CD4-positive, CD25-positive, alpha-beta regulatory T cell (primary cell): ENCODE results near the gene FSHR. TPM values are rescaled to one million over a fixed set of nuclear protein-coding genes. Genes with fewer than 3 reads are reported as not detected.

ENCODE experiments used
- ATAC-seq, 2 donors: fragments of 150-1000 bp; cut with Tn5 transposase; one replicate each; pipeline ENCODE4 v1.10.0; 2021; ENCODE audit warnings: low read depth in 2 of 2, moderate number of reproducible peaks in 2 of 2, moderate library complexity in 1 of 2
- DNase-seq, 3 donors: peaks; one replicate each; pipeline versions ENCODE4 v3.0.0 to v3.0.0-alpha.2; 2012 to 2022; ENCODE audit warnings: mixed read lengths in 1 of 3
- H3K27ac ChIP-seq: one replicate; pipeline ENCODE4 v1.7.0; 2013; ENCODE audit warnings: mild to moderate bottlenecking, low read length; ENCODE audit not compliant: insufficient read depth, poor library complexity, severe bottlenecking
- H3K27me3 ChIP-seq: one replicate; pipeline ENCODE4 v1.7.0; 2013; ENCODE audit warnings: low read length; ENCODE audit not compliant: control insufficient read depth, insufficient read depth
- H3K36me3 ChIP-seq: one replicate; pipeline ENCODE4 v1.7.0; 2013; ENCODE audit warnings: mild to moderate bottlenecking, low read length, moderate library complexity; ENCODE audit not compliant: control insufficient read depth, insufficient read depth
- H3K4me1 ChIP-seq: 2 replicates; pipeline ENCODE4 v1.7.0; 2013; ENCODE audit warnings: mild to moderate bottlenecking, low read length; ENCODE audit not compliant: insufficient read depth, control insufficient read depth, poor library complexity, severe bottlenecking
- H3K4me3 ChIP-seq: one replicate; pipeline ENCODE4 v1.7.0; 2013; ENCODE audit warnings: low read depth, mild to moderate bottlenecking, low read length, moderate library complexity
- H3K9me3 ChIP-seq, 2 experiments: 1 replicate in 1 of 2; 2 replicates in 1 of 2; pipeline ENCODE4 v1.7.0; 2013; ENCODE audit warnings: low read length in 2 of 2, mild to moderate bottlenecking in 1 of 2, moderate library complexity in 1 of 2; ENCODE audit not compliant: control insufficient read depth in 2 of 2
- H3K27ac Mint-ChIP-seq, 3 donors: one replicate each; pipeline ENCODE4 v1.8.0; 2020 to 2022; ENCODE audit warnings: mild to moderate bottlenecking in 3 of 3, mixed read lengths in 3 of 3, moderate library complexity in 2 of 3
- H3K27me3 Mint-ChIP-seq: one replicate; pipeline ENCODE4 v1.8.0; 2022; ENCODE audit warnings: mild to moderate bottlenecking, mixed read lengths
- H3K36me3 Mint-ChIP-seq: one replicate; pipeline ENCODE4 v1.8.0; 2020; ENCODE audit warnings: mixed read lengths
- H3K4me1 Mint-ChIP-seq, 4 donors: one replicate each; pipeline ENCODE4 v1.8.0; 2020 to 2022; ENCODE audit warnings: mixed read lengths in 4 of 4, mild to moderate bottlenecking in 1 of 4
- H3K4me3 Mint-ChIP-seq, 4 donors: one replicate each; pipeline ENCODE4 v1.8.0; 2020 to 2022; ENCODE audit warnings: mild to moderate bottlenecking in 4 of 4, mixed read lengths in 4 of 4, moderate library complexity in 3 of 4
- H3K9me3 Mint-ChIP-seq, 7 donors: one replicate each; pipeline ENCODE4 v1.8.0; 2020 to 2022; ENCODE audit warnings: mixed read lengths in 7 of 7, mild to moderate bottlenecking in 3 of 7, moderate library complexity in 2 of 7
- polyA plus RNA-seq, 4 donors: library from polyadenylated mRNA; unstranded; fragments of 300-500 nt; fragmentation: Illumina TruSeq; gene quantifications; one replicate each; pipeline ENCODE4 v1.2.3, GENCODE V29; 2021
- total RNA-seq: library from RNA; stranded (reverse); gene quantifications from one replicate; pipeline ENCODE4 v1.2.3, GENCODE V29; 2022

Gene FSHR
- total and polyA plus RNA-seq, 5 donors from 2014 or later: not detected

DNA sequence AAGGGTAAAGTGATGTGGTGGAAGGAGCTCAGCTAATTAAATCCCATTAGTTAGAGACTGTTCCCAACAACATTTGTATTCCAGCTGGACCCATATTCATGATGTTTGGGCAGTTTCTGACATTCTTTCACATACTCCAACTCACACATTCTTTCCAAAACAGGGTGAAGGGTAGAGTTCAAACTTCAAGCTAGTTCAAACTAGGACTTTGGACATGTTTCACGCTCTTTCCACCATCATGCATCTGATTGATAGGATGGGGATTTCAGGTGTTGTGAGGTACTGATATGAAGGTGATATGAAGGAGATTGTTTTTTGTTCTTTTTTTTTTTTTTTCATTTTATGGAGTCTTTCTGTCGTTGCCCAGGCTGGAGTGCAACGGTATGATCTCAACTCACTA is 201.7 kb downstream of the FSHR start:
- no peaks in the 10 kb centered on the region for H3K4me1 Mint-ChIP-seq
- no peaks in the 10 kb centered on the region for H3K4me1 ChIP-seq
- H3K36me3 Mint-ChIP-seq: no peaks in the 10 kb centered on the region
- H3K36me3 ChIP-seq: no peaks in the 10 kb centered on the region
- no peak overlapping the region for H3K27ac ChIP-seq
- ATAC-seq (no peak), DNase-seq (no peak)
- no peaks in the 10 kb centered on the region for H3K9me3 ChIP-seq
- H3K27me3 Mint-ChIP-seq: no peaks in the 10 kb centered on the region
- no peak overlapping the region for H3K27ac Mint-ChIP-seq
- no peaks in the 10 kb centered on the region for H3K9me3 Mint-ChIP-seq
- no peak overlapping the region for H3K4me3 Mint-ChIP-seq
- H3K4me3 ChIP-seq: no peak overlapping the region
- no peaks in the 10 kb centered on the region for H3K27me3 ChIP-seq

DNA sequence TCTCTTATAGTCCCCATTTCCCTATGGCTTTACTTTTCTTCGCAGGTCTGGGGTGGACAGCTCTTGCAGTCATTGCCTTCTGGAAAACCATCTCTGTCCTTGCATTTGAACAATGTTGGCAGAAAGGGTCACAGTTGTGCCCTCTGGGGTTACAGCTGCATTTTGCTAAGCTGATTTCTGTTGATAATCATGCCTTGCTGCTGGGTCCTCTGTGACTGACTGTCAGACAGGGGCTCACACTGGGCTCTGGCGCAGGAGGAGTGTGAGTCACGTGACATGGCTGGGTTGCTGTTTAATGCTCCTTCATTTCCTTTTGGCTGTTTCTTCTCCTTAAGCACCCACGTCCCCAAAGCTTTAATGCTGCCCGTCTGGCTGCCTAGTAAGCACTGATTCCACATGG is 202.2 kb downstream of the FSHR start:
- DNase-seq: no peak
- Mint-ChIP-seq H3K36me3 (no peaks in the 10 kb centered on the region), H3K9me3 (no peaks in the 10 kb centered on the region), H3K4me3 (no peak overlapping the region), H3K27me3 (no peaks in the 10 kb centered on the region), H3K27ac (no peak overlapping the region), H3K4me1 (no peaks in the 10 kb centered on the region)
- Histone ChIP-seq H3K4me1 (no peaks in the 10 kb centered on the region), H3K36me3 (no peaks in the 10 kb centered on the region), H3K27ac (no peak overlapping the region), H3K4me3 (no peak overlapping the region), H3K9me3 (no peaks in the 10 kb centered on the region), H3K27me3 (no peaks in the 10 kb centered on the region)
- ATAC-seq: no peak

DNA sequence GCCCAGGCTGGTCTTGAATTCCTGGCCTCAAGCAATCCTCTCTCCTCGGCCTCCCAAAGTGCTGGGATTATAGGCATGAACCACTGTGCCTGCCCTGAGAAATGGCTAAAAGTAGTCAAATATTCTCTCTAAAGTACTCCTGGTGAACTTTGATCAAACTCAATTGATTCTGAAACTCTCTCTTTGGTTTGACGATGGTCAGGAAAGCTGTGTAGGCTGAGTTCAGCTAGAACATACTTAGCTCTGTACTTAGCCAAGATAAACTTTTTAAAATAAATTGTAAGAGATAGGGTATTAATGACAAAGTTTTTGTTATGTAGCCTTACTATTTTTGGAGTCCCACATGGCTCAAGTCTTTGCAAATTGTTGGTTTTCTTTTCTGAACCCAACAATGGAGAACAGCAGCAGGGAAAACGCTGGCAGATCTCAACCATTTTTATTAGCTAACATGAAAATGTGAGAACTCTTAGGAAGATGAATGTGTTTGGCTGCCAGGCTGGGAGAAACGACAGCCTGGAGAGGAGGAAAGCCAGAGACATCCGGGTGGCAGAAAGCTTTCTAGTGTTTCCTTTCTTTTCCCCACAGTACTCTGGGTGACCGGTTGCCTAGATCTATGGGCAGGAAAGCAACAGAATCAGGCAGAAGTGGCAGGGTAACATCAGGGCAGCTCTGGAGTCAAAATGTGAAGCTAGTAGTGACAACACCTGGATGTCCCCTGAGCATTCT is 205.8 kb downstream of the FSHR start:
- Mint-ChIP-seq H3K4me3 (no peak overlapping the region), H3K9me3 (no peaks in the 10 kb centered on the region), H3K27me3 (no peaks in the 10 kb centered on the region), H3K36me3 (no peaks in the 10 kb centered on the region), H3K27ac (no peak overlapping the region), H3K4me1 (no peaks in the 10 kb centered on the region)
- ATAC-seq: no peak
- Histone ChIP-seq H3K36me3 (no peaks in the 10 kb centered on the region), H3K27ac (no peak overlapping the region), H3K9me3 (no peaks in the 10 kb centered on the region), H3K27me3 (no peaks in the 10 kb centered on the region), H3K4me3 (no peak overlapping the region), H3K4me1 (no peaks in the 10 kb centered on the region)
- no peak for DNase-seq

DNA sequence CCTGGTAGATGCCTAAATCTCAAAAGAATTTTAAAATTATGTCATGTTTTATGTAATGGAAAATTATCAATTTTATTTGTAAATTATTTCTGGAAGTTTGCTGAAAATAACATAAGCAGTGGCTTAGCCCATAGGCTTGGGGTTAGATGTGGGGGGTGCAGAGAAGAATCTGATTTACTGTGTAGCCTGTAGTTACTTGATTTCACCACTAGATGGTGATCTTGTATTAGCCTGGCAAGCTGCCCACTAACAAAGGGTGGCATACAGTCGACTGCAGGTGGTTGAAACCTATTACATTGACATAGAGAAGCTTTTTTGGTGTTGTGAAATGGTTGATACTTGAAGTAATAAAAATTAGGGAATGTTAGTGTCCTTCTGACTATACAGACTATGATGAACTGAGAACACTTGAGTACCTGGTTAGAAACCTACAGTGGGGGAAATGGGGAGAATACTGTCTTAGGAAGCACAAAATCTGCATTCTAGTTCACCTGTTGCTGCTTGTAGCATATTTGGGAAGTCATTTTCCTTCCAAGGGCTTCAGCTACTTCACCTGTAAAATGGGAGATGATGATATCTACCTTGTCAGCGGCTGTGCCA is 207.8 kb downstream of the FSHR start:
- H3K4me3 ChIP-seq: no peak overlapping the region
- no peak overlapping the region for H3K27ac Mint-ChIP-seq
- H3K36me3 ChIP-seq: no peaks in the 10 kb centered on the region
- no peaks in the 10 kb centered on the region for H3K4me1 Mint-ChIP-seq
- no peak overlapping the region for H3K4me3 Mint-ChIP-seq
- ATAC-seq (peak; percentile 51 to 68), DNase-seq (peak in 2 of 3 donors; percentile 44 to 49)
- no peaks in the 10 kb centered on the region for H3K4me1 ChIP-seq
- H3K27ac ChIP-seq: no peak overlapping the region
- H3K9me3 Mint-ChIP-seq: no peaks in the 10 kb centered on the region
- no peaks in the 10 kb centered on the region for H3K27me3 Mint-ChIP-seq
- H3K36me3 Mint-ChIP-seq: no peaks in the 10 kb centered on the region
- H3K27me3 ChIP-seq: no peaks in the 10 kb centered on the region
- no peaks in the 10 kb centered on the region for H3K9me3 ChIP-seq

DNA sequence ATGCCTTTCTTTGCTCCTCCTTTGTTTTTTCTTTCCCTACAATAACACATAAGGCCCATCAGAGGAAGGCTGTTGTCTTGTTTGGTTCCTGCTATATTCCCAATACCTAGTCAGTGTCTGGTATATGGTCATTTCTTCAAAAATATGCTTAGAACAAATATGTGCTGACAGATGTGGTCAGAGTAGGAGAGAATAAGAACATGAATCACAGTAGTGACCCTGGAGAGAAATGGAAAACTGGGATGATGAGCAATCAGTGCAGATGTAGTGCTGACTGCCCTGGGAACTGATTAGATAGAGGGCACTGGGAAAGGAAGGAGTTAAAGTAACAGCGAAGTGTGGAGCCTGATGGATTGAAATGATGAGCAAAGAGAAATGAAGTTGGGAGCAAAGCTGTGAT is 209.4 kb downstream of the FSHR start:
- Histone ChIP-seq H3K9me3 (no peaks in the 10 kb centered on the region), H3K27ac (no peak overlapping the region), H3K36me3 (no peaks in the 10 kb centered on the region), H3K4me3 (no peak overlapping the region), H3K4me1 (no peaks in the 10 kb centered on the region), H3K27me3 (no peaks in the 10 kb centered on the region)
- no peak overlapping the region for H3K27ac Mint-ChIP-seq
- ATAC-seq (no peak), DNase-seq (no peak)
- H3K4me3 Mint-ChIP-seq: no peak overlapping the region
- H3K36me3 Mint-ChIP-seq: no peaks in the 10 kb centered on the region
- no peaks in the 10 kb centered on the region for H3K4me1 Mint-ChIP-seq
- H3K27me3 Mint-ChIP-seq: no peaks in the 10 kb centered on the region
- H3K9me3 Mint-ChIP-seq: no peaks in the 10 kb centered on the region

DNA sequence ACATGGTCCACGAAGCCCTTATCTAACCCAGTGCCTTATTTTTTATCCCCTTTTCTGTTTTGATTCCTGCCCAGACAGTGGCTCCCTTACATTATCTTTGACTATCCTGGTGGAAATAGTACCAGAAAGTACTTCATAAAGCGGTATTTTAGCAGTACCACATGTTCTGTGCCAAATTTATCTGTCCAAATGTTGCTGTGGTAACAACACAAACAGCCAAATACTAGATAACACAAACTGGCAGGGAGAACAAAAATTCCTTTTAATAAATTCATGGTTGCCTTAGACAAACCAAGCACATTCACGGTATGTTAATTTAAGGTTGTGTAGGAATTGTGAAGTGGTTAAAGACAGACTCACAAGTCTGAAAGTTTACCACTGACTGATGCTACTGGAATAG is 210.9 kb downstream of the FSHR start:
- H3K36me3 ChIP-seq: no peaks in the 10 kb centered on the region
- H3K4me1 Mint-ChIP-seq: no peaks in the 10 kb centered on the region
- DNase-seq (no peak), ATAC-seq (no peak)
- no peak overlapping the region for H3K27ac Mint-ChIP-seq
- no peak overlapping the region for H3K27ac ChIP-seq
- H3K36me3 Mint-ChIP-seq: no peaks in the 10 kb centered on the region
- H3K4me1 ChIP-seq: no peaks in the 10 kb centered on the region
- no peaks in the 10 kb centered on the region for H3K27me3 ChIP-seq
- no peak overlapping the region for H3K4me3 Mint-ChIP-seq
- H3K27me3 Mint-ChIP-seq: no peaks in the 10 kb centered on the region
- H3K4me3 ChIP-seq: no peak overlapping the region
- no peaks in the 10 kb centered on the region for H3K9me3 Mint-ChIP-seq
- no peaks in the 10 kb centered on the region for H3K9me3 ChIP-seq

DNA sequence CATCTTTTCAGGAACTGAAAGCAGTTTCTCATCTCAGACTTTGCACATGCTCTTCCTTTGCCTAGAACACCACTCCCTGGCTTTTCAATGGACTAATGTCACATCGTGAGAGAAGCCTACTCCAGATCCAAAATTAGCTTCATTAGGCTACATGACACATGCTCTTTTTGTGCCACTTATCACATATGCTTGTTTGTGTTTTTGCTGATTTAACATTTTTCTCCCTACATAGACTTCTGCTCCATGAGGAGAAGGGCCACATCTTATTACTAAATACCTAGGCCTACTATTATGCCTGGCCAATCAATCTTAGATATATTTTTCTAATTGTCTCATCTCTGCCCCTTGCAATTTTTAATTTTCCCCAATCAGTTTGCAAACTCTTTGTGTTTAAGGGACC is 212.4 kb downstream of the FSHR start:
- Histone ChIP-seq H3K36me3 (no peaks in the 10 kb centered on the region), H3K9me3 (no peaks in the 10 kb centered on the region), H3K4me3 (no peak overlapping the region), H3K27ac (no peak overlapping the region), H3K27me3 (no peaks in the 10 kb centered on the region), H3K4me1 (no peaks in the 10 kb centered on the region)
- H3K4me3 Mint-ChIP-seq: no peak overlapping the region
- H3K36me3 Mint-ChIP-seq: no peaks in the 10 kb centered on the region
- no peaks in the 10 kb centered on the region for H3K4me1 Mint-ChIP-seq
- no peaks in the 10 kb centered on the region for H3K27me3 Mint-ChIP-seq
- ATAC-seq: no peak
- H3K9me3 Mint-ChIP-seq: no peaks in the 10 kb centered on the region
- no peak for DNase-seq
- no peak overlapping the region for H3K27ac Mint-ChIP-seq

DNA sequence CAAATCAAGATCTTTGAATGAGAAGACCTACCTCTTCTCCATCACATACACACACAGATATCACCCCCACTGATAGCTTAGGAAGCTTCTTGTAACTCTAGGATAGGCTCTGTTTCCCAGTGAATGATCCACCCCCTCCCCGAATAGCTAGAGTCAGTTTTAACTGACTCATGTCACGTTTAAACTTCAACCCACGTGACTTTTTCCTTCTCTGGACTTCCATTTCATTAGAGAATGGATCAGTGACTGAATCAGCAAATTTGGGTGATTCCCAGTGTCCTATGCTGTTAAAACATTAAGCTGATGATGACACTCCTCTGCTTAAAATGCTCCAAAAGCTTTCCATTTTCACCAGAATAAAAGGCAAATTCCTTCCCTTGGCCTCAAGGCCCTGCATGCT is 212.9 kb downstream of the FSHR start:
- Histone ChIP-seq H3K36me3 (no peaks in the 10 kb centered on the region), H3K27ac (no peak overlapping the region), H3K27me3 (no peaks in the 10 kb centered on the region), H3K9me3 (no peaks in the 10 kb centered on the region), H3K4me1 (no peaks in the 10 kb centered on the region), H3K4me3 (no peak overlapping the region)
- DNase-seq: no peak
- Mint-ChIP-seq H3K27ac (no peak overlapping the region), H3K9me3 (no peaks in the 10 kb centered on the region), H3K36me3 (no peaks in the 10 kb centered on the region), H3K4me3 (no peak overlapping the region), H3K4me1 (no peaks in the 10 kb centered on the region), H3K27me3 (no peaks in the 10 kb centered on the region)
- no peak for ATAC-seq
